Hypothalamus (tissue), 51 donors: ENCODE data around the gene TBC1D8.

ENCODE experiments used
- DNase-seq, 51 donors: peaks; one replicate each; lab custom pipeline; 2025; lab: John Stamatoyannopoulos, UW

The TBC1D8 gene

GRCh38 chr2:100963026-100963375 is 188.2 kb downstream of the TBC1D8 start:
- no peak for DNase-seq

- no peak for DNase-seq
Observed at GRCh38 chr2:100962366-100963025, 188.7 kb downstream of the TBC1D8 start.

GRCh38 chr2:100960688-100961087 is 190.5 kb downstream of the TBC1D8 start:
- DNase-seq, result no peak

- no peak for DNase-seq
Observed at GRCh38 chr2:100959225-100959880, 191.8 kb downstream of the TBC1D8 start.

DNA sequence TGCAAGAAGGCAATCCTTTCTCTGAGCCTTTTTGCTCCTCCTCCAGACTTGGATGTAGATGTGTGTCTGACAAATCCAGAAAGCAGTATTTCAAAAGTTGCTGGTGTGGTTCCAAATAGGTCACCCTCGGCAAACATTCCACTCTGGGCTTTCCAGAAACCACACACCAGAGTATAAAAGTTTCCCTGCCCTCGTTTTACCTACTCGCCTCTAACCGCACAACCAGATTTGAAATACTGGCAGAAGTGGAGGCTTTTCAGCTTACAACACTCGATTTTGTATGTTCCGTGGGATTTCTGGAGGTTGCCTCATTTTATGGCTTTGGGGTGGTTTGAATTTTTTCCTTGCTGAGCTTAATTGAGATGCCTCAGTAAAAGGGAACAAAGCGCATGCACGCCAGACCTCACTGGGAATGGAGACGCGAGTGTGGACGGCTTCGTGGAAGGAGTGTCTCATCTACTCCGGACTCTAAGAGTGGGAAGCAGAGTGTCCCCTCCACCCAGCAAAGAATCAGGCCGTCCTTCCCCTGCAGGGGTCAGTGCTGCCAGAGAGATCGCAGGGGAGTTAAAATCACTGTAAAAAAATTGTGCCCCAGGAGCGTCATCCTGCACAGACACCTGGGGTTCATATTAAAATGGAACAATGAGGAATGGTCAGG is 193.1 kb downstream of the TBC1D8 start:
- peak in 11 of 51 donors; percentile 3 to 30 (median 8) for DNase-seq
